Lower leg skin (tissue), 4 donors: Measurements from ENCODE around the gene CCSAP. TPM values are rescaled to one million over a fixed set of nuclear protein-coding genes. Genes with fewer than 3 reads are reported as not detected.

Experiments used
- DNase-seq, 2 donors: peaks; one replicate each; pipeline ENCODE4 v3.0.0-alpha.2; 2019; ENCODE audit warnings: low spot score in 2 of 2
- H3K4me3 ChIP-seq: fragments of 200-600 bp; sonication (generic); 2 replicates; pipeline ENCODE4 v1.5.1; 2017; ENCODE audit warnings: mild to moderate bottlenecking, low read depth; ENCODE audit not compliant: poor library complexity, severe bottlenecking
- CTCF ChIP-seq, 3 donors: fragments of 450-650 bp; IDR thresholded peaks; one replicate each; pipeline ENCODE4 v1.5.1; 2016; ENCODE audit warnings: antibody characterized with exemption in 3 of 3, mild to moderate bottlenecking in 3 of 3, moderate library complexity in 2 of 3
- POLR2A ChIP-seq, 2 donors: fragments of 450-650 bp; IDR thresholded peaks; one replicate each; pipeline ENCODE4 v1.6.1; 2016 to 2017; ENCODE audit warnings: antibody characterized with exemption in 2 of 2, mild to moderate bottlenecking in 1 of 2, moderate library complexity in 1 of 2
- WGBS, 2 donors: methylation state at CpG; one replicate each; pipeline ENCODE4 v1.1.5; 2018; 5-methylcytosine and 5-hydroxymethylcytosine counted together
- intact Hi-C: fragments of 100-400 bp; cut with DNase I; formaldehyde crosslinking; loops from one replicate; pipeline ENCODE4 v1.15.0; 2023; ENCODE audit warnings: low total_unique reads
- total RNA-seq, 4 donors: library from RNA; depleted of rRNA; stranded (reverse); fragments of >200 nt; gene quantifications; one replicate each; pipeline ENCODE4 v1.1.0, GENCODE V29; 2016

CCSAP gene, protein sequence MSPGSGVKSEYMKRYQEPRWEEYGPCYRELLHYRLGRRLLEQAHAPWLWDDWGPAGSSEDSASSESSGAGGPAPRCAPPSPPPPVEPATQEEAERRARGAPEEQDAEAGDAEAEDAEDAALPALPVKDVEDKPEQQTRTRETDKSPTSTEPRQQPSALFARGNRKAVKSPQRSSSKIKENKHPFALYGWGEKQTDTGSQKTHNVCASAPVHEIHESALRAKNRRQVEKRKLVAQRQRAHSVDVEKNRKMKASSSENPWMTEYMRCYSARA
- 10 to 100 TPM; 20.0 to 32.4 (median 26.8) TPM for total RNA-seq

- DNase-seq = peak in 1 of 2 donors; percentile 90
These were observed at the start of gene CCSAP for GRCh38 chr1:229342656-229343569. Gene CCSAP (minus strand): TSS chr1:229343047. CDS start chr1:229342465, 582 bp downstream.

DNA sequence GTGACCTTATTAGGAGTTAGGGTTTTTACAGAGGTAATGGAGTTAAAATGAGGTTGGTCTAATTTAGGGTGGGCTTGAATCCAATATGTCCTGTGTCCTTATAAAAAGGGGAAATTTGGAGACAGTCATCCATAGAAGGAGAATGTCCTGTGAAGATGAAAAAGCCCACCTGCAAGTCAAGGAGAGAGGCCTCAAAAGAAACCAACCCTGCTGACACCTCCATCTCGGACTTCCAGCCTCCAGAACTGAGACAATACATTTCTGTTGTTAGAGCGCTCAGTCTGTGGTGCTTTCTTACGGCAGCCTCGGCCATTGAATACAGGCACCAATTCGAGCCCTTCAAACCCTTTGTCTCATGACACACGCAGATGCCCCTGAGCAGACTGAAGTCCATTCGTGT, 47.3 kb upstream of the CCSAP start:
- no peak overlapping the region for H3K4me3 ChIP-seq
- no peak for TF ChIP-seq CTCF (IDR thresholded peaks at IDR 0.05)
- WGBS, 2 donors = 89 to 97% methylated on average over 7 of the region's 7 CpGs
- no peak for DNase-seq
- intact Hi-C loops = no loop called here

More at GRCh38 chr1:229342656-229343569, at the start of gene CCSAP:
- TF ChIP-seq POLR2A (IDR thresholded peaks at IDR 0.05) (no peak), CTCF (IDR thresholded peaks at IDR 0.05) (no peak)
- H3K4me3 ChIP-seq = peak within 1 kb of the TSS; percentile 70
- WGBS, 2 donors = 0 to 1% methylated on average over 30 to 60 of the region's 83 CpGs
- intact Hi-C loops = no loop called here

GRCh38 chr1:229388897-229389580, 46.2 kb upstream of the CCSAP start:
- H3K4me3 ChIP-seq = no peak overlapping the region
- no peak for TF ChIP-seq POLR2A (IDR thresholded peaks at IDR 0.05)
- no peak for TF ChIP-seq CTCF (IDR thresholded peaks at IDR 0.05)
- intact Hi-C loops = no loop called here
- no peak for DNase-seq
- 69% methylated on average over 7 of the region's 7 CpGs for WGBS, 2 donors

GRCh38 chr1:229385853-229386456, 43.1 kb upstream of the CCSAP start:
- no peak overlapping the region for H3K4me3 ChIP-seq
- intact Hi-C loops = no loop called here
- 73 to 76% methylated on average over 8 of the region's 8 CpGs for whole genome bisulfite sequencing, 2 donors
- DNase-seq = no peak
- no peak for TF ChIP-seq CTCF (IDR thresholded peaks at IDR 0.05)
- no peak for TF ChIP-seq POLR2A (IDR thresholded peaks at IDR 0.05)

- no peak for DNase-seq
- no peak overlapping the region for H3K4me3 ChIP-seq
- WGBS, 2 donors = 91 to 95% methylated on average over 7 of the region's 7 CpGs
- TF ChIP-seq POLR2A (IDR thresholded peaks at IDR 0.05) (no peak), CTCF (IDR thresholded peaks at IDR 0.05) (no peak)
- intact Hi-C loops = no loop called here
These were observed 42.0 kb upstream of the CCSAP start for GRCh38 chr1:229384822-229385221.
